GM20431 (cell line): ENCODE data around the gene CTDP1.

Experiments used
- in situ Hi-C: fragments of 300-500 bp; cut with MseI, MboI; formaldehyde crosslinking; loops from one replicate; pipeline ENCODE4 v1.15.0; 2020; ENCODE audit warnings: low sequenced_read_pairs; ENCODE audit not compliant: unreplicated experiment

Gene CTDP1

GRCh38 chr18:79679552-79680099 lies at the start of gene CTDP1:
Gene CTDP1 (plus strand): TSS chr18:79679803. CDS start chr18:79679948, 145 bp downstream.
- in situ Hi-C loops, result no loop called here

GRCh38 chr18:79630281-79631095 lies 49.1 kb upstream of the CTDP1 start:
- in situ Hi-C loops, result no loop called here

GRCh38 chr18:79631096-79631507 lies 48.5 kb upstream of the CTDP1 start:
- in situ Hi-C loops, result no loop called here

- in situ Hi-C loops, result no loop called here
These were observed 47.7 kb upstream of the CTDP1 start for GRCh38 chr18:79631761-79632446.

GRCh38 chr18:79632765-79633164 lies 46.8 kb upstream of the CTDP1 start:
- in situ Hi-C loops, result no loop called here

GRCh38 chr18:79634186-79634585 lies 45.4 kb upstream of the CTDP1 start:
- in situ Hi-C loops, result no loop called here

- in situ Hi-C loops, result no loop called here
These were observed 44.8 kb upstream of the CTDP1 start for GRCh38 chr18:79634593-79635426.

- in situ Hi-C loops, result no loop called here
These were observed 44.2 kb upstream of the CTDP1 start for GRCh38 chr18:79635427-79635726.

GRCh38 chr18:79637181-79637920 lies 42.3 kb upstream of the CTDP1 start:
- in situ Hi-C loops, result no loop called here

GRCh38 chr18:79637921-79638909 lies 41.4 kb upstream of the CTDP1 start:
- in situ Hi-C loops, result no loop called here

GRCh38 chr18:79639072-79639829 lies 40.4 kb upstream of the CTDP1 start:
- in situ Hi-C loops, result no loop called here

GRCh38 chr18:79640064-79640672 lies 39.4 kb upstream of the CTDP1 start:
- in situ Hi-C loops, result loop anchor here (10.0 kb wide), 1 partner anchor 265 kb away; no protein-coding TSS in a partner anchor

GRCh38 chr18:79640875-79641274 lies 38.7 kb upstream of the CTDP1 start:
- in situ Hi-C loops, result loop anchor here (10.0 kb wide), 1 partner anchor 266 kb away; no protein-coding TSS in a partner anchor

GRCh38 chr18:79641722-79642497 lies 37.7 kb upstream of the CTDP1 start:
- in situ Hi-C loops, result loop anchor here (10.0 kb wide), 1 partner anchor 267 kb away; no protein-coding TSS in a partner anchor

GRCh38 chr18:79642626-79643025 lies 37.0 kb upstream of the CTDP1 start:
- in situ Hi-C loops, result loop anchor here (10.0 kb wide), 1 partner anchor 268 kb away; no protein-coding TSS in a partner anchor
